ENCODE data around the gene HCFC2. TPM values are rescaled to one million over a fixed set of nuclear protein-coding genes. Genes with fewer than 3 reads are reported as not detected.

The HCFC2 gene
- total and polyA plus RNA-seq, 4 donors: 5.8 to 17.4 (median 9.9) TPM

DNA sequence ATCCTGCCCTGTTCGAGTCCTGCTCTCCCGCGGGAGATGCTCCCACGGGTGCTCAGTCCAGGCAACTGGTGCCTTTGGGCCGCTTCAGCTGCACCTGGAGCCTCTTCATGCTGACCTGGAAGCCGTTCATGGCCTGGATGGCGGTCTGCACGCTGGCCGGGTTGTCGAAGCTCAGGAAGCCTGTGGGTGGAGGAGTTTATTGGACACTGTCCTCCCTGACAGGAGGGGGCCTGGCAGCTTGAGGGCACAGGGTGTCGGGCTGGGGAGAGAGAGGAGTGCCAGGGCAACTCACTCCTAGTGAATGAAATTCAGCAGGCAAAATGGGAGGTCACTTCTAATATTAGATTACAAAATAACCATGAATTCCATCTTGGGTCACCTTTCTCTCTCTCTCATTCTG lies 83.0 kb downstream of the HCFC2 start:
- Histone ChIP-seq H3K36me3 (ENCODE audit: control insufficient read depth in 4 of 4, insufficient read depth in 3 of 4, low read depth in 1 of 4, low read length in 3 of 4) (no peaks in the 10 kb centered on the region), H3K4me3 (ENCODE audit: low read depth in 1 of 3, low read length in 3 of 3) (no peak overlapping the region), H3K9ac (ENCODE audit: low read depth in 1 of 2, low read length in 2 of 2) (no peak overlapping the region), H3K27me3 (ENCODE audit: control insufficient read depth in 4 of 4, insufficient read depth in 4 of 4, low read length in 3 of 4) (no peaks in the 10 kb centered on the region), H3K4me1 (ENCODE audit: control insufficient read depth in 4 of 4, insufficient read depth in 4 of 4, low read length in 3 of 4) (no peaks in the 10 kb centered on the region), H3K9me3 (ENCODE audit: control insufficient read depth in 4 of 4, low read length in 3 of 4) (no peaks in the 10 kb centered on the region), H3K27ac (ENCODE audit: low read depth in 1 of 2, low read length in 2 of 2) (no peak overlapping the region)
- DNase-seq (ENCODE audit: low spot score): no peak
- TF ChIP-seq HNF4G (IDR thresholded peaks at IDR 0.05) (no peak), TAF1 (conservative IDR thresholded peaks at IDR 0.05) (no peak), EGR1 (IDR thresholded peaks at IDR 0.05; ENCODE audit: low read depth in 2 of 2) (no peak), NR2F2 (IDR thresholded peaks at IDR 0.05) (no peak), RAD21 (IDR thresholded peaks at IDR 0.05) (no peak), GABPA (IDR thresholded peaks at IDR 0.05 in 1 of 2, conservative IDR thresholded peaks at IDR 0.05 in 1 of 2) (no peak), SP1 (IDR thresholded peaks at IDR 0.05) (no peak), FOXA2 (IDR thresholded peaks at IDR 0.05) (no peak), YY1 (IDR thresholded peaks at IDR 0.05) (no peak)
- TF ChIP-seq, protein P1, sequence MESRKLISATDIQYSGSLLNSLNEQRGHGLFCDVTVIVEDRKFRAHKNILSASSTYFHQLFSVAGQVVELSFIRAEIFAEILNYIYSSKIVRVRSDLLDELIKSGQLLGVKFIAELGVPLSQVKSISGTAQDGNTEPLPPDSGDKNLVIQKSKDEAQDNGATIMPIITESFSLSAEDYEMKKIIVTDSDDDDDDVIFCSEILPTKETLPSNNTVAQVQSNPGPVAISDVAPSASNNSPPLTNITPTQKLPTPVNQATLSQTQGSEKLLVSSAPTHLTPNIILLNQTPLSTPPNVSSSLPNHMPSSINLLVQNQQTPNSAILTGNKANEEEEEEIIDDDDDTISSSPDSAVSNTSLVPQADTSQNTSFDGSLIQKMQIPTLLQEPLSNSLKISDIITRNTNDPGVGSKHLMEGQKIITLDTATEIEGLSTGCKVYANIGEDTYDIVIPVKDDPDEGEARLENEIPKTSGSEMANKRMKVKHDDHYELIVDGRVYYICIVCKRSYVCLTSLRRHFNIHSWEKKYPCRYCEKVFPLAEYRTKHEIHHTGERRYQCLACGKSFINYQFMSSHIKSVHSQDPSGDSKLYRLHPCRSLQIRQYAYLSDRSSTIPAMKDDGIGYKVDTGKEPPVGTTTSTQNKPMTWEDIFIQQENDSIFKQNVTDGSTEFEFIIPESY (IDR thresholded peaks at IDR 0.05): no peak
- TF ChIP-seq, protein P2, sequence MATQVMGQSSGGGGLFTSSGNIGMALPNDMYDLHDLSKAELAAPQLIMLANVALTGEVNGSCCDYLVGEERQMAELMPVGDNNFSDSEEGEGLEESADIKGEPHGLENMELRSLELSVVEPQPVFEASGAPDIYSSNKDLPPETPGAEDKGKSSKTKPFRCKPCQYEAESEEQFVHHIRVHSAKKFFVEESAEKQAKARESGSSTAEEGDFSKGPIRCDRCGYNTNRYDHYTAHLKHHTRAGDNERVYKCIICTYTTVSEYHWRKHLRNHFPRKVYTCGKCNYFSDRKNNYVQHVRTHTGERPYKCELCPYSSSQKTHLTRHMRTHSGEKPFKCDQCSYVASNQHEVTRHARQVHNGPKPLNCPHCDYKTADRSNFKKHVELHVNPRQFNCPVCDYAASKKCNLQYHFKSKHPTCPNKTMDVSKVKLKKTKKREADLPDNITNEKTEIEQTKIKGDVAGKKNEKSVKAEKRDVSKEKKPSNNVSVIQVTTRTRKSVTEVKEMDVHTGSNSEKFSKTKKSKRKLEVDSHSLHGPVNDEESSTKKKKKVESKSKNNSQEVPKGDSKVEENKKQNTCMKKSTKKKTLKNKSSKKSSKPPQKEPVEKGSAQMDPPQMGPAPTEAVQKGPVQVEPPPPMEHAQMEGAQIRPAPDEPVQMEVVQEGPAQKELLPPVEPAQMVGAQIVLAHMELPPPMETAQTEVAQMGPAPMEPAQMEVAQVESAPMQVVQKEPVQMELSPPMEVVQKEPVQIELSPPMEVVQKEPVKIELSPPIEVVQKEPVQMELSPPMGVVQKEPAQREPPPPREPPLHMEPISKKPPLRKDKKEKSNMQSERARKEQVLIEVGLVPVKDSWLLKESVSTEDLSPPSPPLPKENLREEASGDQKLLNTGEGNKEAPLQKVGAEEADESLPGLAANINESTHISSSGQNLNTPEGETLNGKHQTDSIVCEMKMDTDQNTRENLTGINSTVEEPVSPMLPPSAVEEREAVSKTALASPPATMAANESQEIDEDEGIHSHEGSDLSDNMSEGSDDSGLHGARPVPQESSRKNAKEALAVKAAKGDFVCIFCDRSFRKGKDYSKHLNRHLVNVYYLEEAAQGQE (IDR thresholded peaks at IDR 0.05): no peak
- 92% methylated on average over 11 of the region's 11 CpGs for WGBS

DNA sequence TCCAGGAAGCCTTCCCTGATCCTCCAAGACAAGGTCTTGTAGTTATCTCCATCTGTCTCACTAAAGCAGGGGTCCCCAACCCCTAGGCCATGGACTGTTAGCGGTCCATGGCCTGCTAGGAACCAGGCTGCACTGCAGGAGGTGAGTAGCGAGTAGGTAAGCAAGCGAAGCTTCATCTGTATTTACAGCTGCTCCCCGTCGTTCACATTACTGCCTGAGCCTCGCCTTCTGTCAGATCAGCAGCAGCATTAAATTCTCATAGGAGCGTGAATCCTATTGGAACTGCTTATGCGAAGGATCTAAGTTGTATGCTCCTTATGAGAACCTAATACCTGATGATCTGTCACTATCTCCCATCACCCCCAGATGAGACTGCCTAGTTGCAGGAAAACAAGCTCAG lies 86.1 kb downstream of the HCFC2 start:
- no peak for DNase-seq (ENCODE audit: low spot score)
- H3K27ac ChIP-seq (ENCODE audit: low read depth in 1 of 2, low read length in 2 of 2): no peak overlapping the region
- no peaks in the 10 kb centered on the region for H3K36me3 ChIP-seq (ENCODE audit: control insufficient read depth in 4 of 4, insufficient read depth in 3 of 4, low read depth in 1 of 4, low read length in 3 of 4)
- no peaks in the 10 kb centered on the region for H3K4me1 ChIP-seq (ENCODE audit: control insufficient read depth in 4 of 4, insufficient read depth in 4 of 4, low read length in 3 of 4)
- H3K9ac ChIP-seq (ENCODE audit: low read depth in 1 of 2, low read length in 2 of 2): no peak overlapping the region
- TF ChIP-seq, protein P3, sequence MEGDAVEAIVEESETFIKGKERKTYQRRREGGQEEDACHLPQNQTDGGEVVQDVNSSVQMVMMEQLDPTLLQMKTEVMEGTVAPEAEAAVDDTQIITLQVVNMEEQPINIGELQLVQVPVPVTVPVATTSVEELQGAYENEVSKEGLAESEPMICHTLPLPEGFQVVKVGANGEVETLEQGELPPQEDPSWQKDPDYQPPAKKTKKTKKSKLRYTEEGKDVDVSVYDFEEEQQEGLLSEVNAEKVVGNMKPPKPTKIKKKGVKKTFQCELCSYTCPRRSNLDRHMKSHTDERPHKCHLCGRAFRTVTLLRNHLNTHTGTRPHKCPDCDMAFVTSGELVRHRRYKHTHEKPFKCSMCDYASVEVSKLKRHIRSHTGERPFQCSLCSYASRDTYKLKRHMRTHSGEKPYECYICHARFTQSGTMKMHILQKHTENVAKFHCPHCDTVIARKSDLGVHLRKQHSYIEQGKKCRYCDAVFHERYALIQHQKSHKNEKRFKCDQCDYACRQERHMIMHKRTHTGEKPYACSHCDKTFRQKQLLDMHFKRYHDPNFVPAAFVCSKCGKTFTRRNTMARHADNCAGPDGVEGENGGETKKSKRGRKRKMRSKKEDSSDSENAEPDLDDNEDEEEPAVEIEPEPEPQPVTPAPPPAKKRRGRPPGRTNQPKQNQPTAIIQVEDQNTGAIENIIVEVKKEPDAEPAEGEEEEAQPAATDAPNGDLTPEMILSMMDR (IDR thresholded peaks at IDR 0.05; ENCODE audit: low read depth, low read length, missing input control): no peak
- no peak for TF ChIP-seq GABPA (IDR thresholded peaks at IDR 0.05 in 1 of 2, conservative IDR thresholded peaks at IDR 0.05 in 1 of 2)
- no peak for TF ChIP-seq TAF1 (conservative IDR thresholded peaks at IDR 0.05)
- TF ChIP-seq JUND (IDR thresholded peaks at IDR 0.05): no peak
- no peak for TF ChIP-seq EGR1 (IDR thresholded peaks at IDR 0.05; ENCODE audit: low read depth in 2 of 2)
- no peak for TF ChIP-seq RAD21 (IDR thresholded peaks at IDR 0.05)
- TF ChIP-seq, protein P2 (IDR thresholded peaks at IDR 0.05): no peak
- TF ChIP-seq SP1 (IDR thresholded peaks at IDR 0.05): no peak
- no peak for TF ChIP-seq NR2F2 (IDR thresholded peaks at IDR 0.05)
- TF ChIP-seq, protein P4, sequence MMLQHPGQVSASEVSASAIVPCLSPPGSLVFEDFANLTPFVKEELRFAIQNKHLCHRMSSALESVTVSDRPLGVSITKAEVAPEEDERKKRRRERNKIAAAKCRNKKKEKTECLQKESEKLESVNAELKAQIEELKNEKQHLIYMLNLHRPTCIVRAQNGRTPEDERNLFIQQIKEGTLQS (IDR thresholded peaks at IDR 0.05): no peak
- TF ChIP-seq FOXA1 (IDR thresholded peaks at IDR 0.05): no peak
- TF ChIP-seq, protein P1 (IDR thresholded peaks at IDR 0.05): no peak
- no peak for TF ChIP-seq YY1 (IDR thresholded peaks at IDR 0.05)
- no peak for TF ChIP-seq HNF4G (IDR thresholded peaks at IDR 0.05)
- 89% methylated on average over 8 of the region's 8 CpGs for WGBS
- H3K27me3 ChIP-seq (ENCODE audit: control insufficient read depth in 4 of 4, insufficient read depth in 4 of 4, low read length in 3 of 4): no peaks in the 10 kb centered on the region
- H3K4me3 ChIP-seq (ENCODE audit: low read depth in 1 of 3, low read length in 3 of 3): no peak overlapping the region
- H3K9me3 ChIP-seq (ENCODE audit: control insufficient read depth in 4 of 4, low read length in 3 of 4): no peaks in the 10 kb centered on the region

All from liver (tissue), 9 donors.